ENCODE measurements around the gene MTURN.

MTURN gene

DNA sequence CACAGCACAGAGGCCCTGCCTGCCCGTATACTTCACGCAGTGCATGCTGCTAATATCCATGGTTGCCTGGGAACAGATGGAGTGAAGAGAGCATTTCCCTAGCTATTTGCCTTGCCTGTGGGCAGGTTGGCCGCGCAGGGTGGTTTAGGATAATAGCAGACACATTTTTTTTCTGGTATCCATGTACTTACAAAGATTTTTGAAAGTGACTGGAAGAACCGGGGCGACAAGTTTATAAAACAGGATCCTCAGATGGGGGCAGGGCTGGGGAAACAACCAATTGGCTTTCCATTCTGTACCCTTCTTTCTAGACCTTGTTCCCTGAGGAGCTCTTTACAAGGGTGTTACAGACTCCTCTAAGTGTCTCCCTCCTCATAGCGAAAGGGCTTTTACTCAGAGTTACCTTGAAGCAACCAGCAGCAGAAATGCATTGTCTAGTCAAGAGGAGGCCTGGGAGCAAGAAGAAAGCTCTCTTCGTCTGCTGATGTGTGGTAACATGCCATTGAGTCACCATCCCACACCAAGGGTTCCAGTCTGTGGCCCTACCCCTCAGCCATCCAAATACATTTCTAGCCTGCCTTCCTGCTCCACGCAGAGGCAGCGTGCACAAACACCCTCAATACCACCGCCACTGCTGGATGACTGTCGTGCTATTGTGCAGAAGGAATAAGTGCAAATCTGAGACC lies 31.5 kb downstream of the MTURN start:
- no peak for DNase-seq (ENCODE audit: extremely low read depth, low read depth)
- TF ChIP-seq, protein P1, sequence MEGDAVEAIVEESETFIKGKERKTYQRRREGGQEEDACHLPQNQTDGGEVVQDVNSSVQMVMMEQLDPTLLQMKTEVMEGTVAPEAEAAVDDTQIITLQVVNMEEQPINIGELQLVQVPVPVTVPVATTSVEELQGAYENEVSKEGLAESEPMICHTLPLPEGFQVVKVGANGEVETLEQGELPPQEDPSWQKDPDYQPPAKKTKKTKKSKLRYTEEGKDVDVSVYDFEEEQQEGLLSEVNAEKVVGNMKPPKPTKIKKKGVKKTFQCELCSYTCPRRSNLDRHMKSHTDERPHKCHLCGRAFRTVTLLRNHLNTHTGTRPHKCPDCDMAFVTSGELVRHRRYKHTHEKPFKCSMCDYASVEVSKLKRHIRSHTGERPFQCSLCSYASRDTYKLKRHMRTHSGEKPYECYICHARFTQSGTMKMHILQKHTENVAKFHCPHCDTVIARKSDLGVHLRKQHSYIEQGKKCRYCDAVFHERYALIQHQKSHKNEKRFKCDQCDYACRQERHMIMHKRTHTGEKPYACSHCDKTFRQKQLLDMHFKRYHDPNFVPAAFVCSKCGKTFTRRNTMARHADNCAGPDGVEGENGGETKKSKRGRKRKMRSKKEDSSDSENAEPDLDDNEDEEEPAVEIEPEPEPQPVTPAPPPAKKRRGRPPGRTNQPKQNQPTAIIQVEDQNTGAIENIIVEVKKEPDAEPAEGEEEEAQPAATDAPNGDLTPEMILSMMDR (IDR thresholded peaks at IDR 0.05; ENCODE audit: low read depth, low read length), result no peak

DNA sequence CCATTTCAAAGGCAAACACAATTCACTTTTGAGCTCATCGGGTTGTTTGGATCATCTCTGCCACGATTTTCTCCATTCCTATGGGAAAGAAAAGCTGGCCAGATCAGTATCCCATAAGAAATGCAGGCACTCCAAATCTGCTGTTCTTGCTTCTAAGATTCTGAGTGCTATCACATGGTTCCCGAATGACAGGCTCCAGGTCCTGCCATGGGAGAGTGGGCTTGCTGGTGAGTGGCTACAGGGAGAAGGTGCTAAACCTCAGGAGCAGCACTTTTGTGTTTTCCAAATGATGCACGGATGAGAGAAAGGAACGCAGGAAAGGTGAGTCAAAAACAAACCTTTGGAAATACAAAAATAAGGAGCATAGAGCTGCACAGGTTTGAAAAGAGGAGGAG lies 32.1 kb downstream of the MTURN start:
- TF ChIP-seq, protein P1 (IDR thresholded peaks at IDR 0.05; ENCODE audit: low read depth, low read length), result no peak
- DNase-seq (ENCODE audit: extremely low read depth, low read depth), result no peak

DNA sequence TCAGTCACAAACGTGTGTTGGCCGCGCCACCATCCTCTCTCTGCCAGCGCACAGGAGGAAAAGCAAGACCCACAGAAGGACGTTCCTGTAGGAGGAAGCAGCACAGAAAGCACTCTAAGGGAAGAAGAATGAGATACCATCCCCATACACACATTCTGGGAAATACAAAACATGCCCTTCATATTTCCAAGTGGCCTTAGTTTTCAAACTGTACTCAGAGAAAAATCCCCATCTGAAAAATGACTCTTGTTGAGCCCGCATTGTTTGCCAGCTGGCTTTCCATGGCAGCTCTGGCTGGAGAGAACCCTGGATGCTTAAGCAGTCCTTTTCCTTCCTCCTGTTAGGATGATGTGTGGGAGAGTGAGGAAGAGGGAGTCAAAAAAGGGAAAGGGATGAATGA lies 33.1 kb downstream of the MTURN start:
- TF ChIP-seq, protein P1 (IDR thresholded peaks at IDR 0.05; ENCODE audit: low read depth, low read length), result no peak
- DNase-seq (ENCODE audit: extremely low read depth, low read depth), result no peak

DNA sequence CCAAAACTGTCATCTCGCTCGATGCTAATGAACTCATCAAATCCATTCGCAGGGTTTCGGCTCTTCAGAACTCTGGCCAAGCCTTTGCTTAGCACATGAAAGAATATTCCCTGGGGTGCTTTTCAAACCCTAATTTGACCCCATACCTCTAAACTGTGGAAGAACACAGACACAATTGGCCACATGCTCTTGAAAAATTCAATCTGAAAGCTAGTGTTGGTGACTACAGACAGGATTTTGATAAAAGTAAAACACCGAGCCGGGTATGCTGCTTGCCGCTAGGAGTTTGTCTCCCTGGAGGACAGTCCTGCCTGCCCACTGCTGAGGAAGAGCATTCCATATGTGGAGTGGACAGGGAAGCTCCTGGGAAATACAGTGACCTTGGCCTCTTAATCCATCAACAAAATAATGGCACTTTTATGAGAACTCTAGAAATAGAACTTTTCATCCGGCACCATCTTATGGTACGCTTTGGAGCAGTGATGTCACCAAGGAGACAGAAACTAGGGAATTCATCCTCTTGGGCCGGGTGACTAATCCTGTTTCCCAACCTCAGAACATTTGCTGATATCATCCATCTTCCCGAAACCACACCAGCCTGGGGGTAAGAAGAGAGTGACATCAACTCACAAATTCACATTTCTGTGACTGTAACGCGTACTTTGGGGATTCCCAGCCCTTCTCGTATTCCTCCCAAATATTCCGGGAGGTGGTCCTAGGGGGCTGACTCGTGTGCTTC lies 34.2 kb downstream of the MTURN start:
- DNase-seq (ENCODE audit: extremely low read depth, low read depth), result peak; percentile 67

DNA sequence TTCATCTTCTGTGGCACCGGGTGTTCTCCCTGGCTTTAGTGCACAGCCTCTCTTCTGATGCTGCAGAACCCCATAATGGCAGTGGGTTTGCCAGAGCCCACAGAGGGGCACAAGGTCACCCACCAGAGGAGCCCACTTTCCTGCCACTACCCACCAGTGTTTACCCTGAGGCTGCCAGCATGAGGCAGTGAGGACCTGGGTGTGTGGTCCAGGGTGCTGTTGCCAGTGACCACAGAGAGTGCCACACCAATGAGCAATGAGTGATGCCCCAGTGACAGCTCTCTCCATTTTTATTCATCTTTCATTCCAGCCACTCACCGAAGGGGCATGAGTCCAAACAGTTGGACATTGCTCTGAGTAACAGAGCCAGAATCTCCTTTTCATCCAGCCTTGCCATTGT lies 34.8 kb downstream of the MTURN start:
- TF ChIP-seq, protein P1 (IDR thresholded peaks at IDR 0.05; ENCODE audit: low read depth, low read length), result no peak
- no peak for DNase-seq (ENCODE audit: extremely low read depth, low read depth)

More for the DNA sequence above, 34.2 kb downstream of the MTURN start:
- TF ChIP-seq, protein P1 (IDR thresholded peaks at IDR 0.05; ENCODE audit: low read depth, low read length), result no peak

DNA sequence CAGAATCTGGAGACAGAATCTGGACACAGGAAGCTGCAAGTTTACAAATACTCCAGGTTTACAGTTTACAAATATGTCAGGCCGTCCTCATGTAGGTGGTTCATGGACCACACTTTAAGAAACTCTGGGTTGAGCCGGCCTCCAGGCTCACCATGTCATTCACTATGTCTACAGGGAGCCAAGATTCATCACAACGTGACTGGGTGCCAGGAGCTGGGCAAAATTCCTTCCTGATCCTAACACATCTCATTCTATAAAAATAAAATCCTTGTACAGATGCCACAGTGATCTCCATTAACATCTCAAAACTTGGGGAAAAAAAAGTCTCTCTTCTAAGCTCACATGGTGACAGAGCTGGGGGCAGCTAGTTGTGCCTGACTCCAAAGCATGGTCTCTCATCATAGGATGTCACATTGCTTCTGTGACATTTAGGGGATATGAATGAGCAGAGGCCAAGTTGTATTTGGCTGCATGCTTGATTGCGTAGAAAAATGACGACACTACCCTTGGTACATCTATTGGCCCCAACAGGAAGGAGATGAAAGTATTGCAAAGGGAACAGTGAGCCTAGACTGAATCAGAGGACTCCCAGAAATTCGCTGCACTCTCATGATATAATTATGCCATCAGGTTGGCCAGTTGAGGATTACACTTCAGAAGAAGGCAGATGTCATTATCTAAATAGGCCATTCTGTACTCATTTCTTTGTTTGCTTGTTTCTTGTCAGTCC lies 35.9 kb downstream of the MTURN start:
- DNase-seq (ENCODE audit: extremely low read depth, low read depth), result no peak

More for the DNA sequence above, 35.9 kb downstream of the MTURN start:
- TF ChIP-seq, protein P1 (IDR thresholded peaks at IDR 0.05; ENCODE audit: low read depth, low read length), result no peak
